HG03521 (cell line): ENCODE results near the gene TBX10.
"Not testable (repeated sequence)": the region's sequence is repeated elsewhere in the genome, so short reads cannot be mapped to it uniquely, and the experiment has no call there.

Experiments
- ATAC-seq: cut with Tn5 transposase; IDR thresholded peaks from one replicate; pipeline ENCODE4 v1.9.1; 2021; ENCODE audit warnings: mild to moderate bottlenecking, moderate library complexity; ENCODE audit not compliant: unreplicated experiment

TBX10 gene

GRCh38 chr11:67646535-67647336 lies 7.2 kb upstream of the TBX10 start:
- no peak for ATAC-seq

GRCh38 chr11:67645521-67646461 lies 6.2 kb upstream of the TBX10 start:
- no peak for ATAC-seq

GRCh38 chr11:67644472-67645418 lies 5.2 kb upstream of the TBX10 start:
- no peak for ATAC-seq

GRCh38 chr11:67644042-67644441 lies 4.5 kb upstream of the TBX10 start:
- no peak for ATAC-seq

- no peak for ATAC-seq
Measured at GRCh38 chr11:67642173-67643120, 2.9 kb upstream of the TBX10 start.

- ATAC-seq: no peak
Measured at GRCh38 chr11:67641338-67642172, 2.0 kb upstream of the TBX10 start.

- no peak for ATAC-seq
Measured at GRCh38 chr11:67640758-67641337, 1.3 kb upstream of the TBX10 start.

- ATAC-seq: no peak
Measured at GRCh38 chr11:67640021-67640757, 626 bp upstream of the TBX10 start.

- no peak for ATAC-seq
Measured at GRCh38 chr11:67638535-67639437, 777 bp downstream of the TBX10 start.

- ATAC-seq: not testable (repeated sequence)
Measured at GRCh38 chr11:67637441-67637840, 2.1 kb downstream of the TBX10 start.

- ATAC-seq: no peak
Measured at GRCh38 chr11:67636962-67637361, 2.6 kb downstream of the TBX10 start.

- ATAC-seq: no peak
Measured at GRCh38 chr11:67635231-67635521, 4.4 kb downstream of the TBX10 start.

- ATAC-seq: no peak
Measured at GRCh38 chr11:67634366-67635230, 5.0 kb downstream of the TBX10 start.

GRCh38 chr11:67633758-67634365 lies 5.7 kb downstream of the TBX10 start:
- no peak for ATAC-seq

- ATAC-seq: no peak
Measured at GRCh38 chr11:67632982-67633755, 6.4 kb downstream of the TBX10 start.
